HCT116 (cell line): ENCODE data around the gene INTS1.
"Not testable (repeated sequence)": the region's sequence is repeated elsewhere in the genome, so short reads cannot be mapped to it uniquely, and the experiment has no call there.

Experiments
- POLR2A ChIP-seq: IDR thresholded peaks from 2 replicates; pipeline ENCODE4 v1.7.0; 2011; ENCODE audit warnings: borderline replicate concordance; ENCODE audit not compliant: insufficient read depth, insufficient read length; ENCODE audit errors: extremely low read depth
- RAD21 ChIP-seq: IDR thresholded peaks from 2 replicates; pipeline ENCODE4 v1.6.1; 2012; ENCODE audit warnings: low read depth, mild to moderate bottlenecking
- SP1 ChIP-seq: IDR thresholded peaks from 2 replicates; pipeline ENCODE4 v1.6.1; 2012; ENCODE audit warnings: low read depth
- TF ChIP-seq, protein P1 (sequence below): IDR thresholded peaks from 2 replicates; pipeline ENCODE4 v1.6.1; 2012; ENCODE audit warnings: low read depth
- TF ChIP-seq, protein P2 (sequence below), 3 experiments: fragments of 200-600 bp in 1 of 3; sonication (generic) in 1 of 3; IDR thresholded peaks in 2 of 3; conservative IDR thresholded peaks in 1 of 3; 2 replicates each; pipeline ENCODE4 v1.5.1; 2012 to 2017; ENCODE audit warnings: low read depth in 2 of 3, low read length in 2 of 3, antibody characterized with exemption in 1 of 3, borderline replicate concordance in 1 of 3, control low read depth in 1 of 3, mild to moderate bottlenecking in 1 of 3, mixed read lengths in 1 of 3, mixed run types in 1 of 3, moderate library complexity in 1 of 3; ENCODE audit not compliant: insufficient read depth in 1 of 3

DNA sequence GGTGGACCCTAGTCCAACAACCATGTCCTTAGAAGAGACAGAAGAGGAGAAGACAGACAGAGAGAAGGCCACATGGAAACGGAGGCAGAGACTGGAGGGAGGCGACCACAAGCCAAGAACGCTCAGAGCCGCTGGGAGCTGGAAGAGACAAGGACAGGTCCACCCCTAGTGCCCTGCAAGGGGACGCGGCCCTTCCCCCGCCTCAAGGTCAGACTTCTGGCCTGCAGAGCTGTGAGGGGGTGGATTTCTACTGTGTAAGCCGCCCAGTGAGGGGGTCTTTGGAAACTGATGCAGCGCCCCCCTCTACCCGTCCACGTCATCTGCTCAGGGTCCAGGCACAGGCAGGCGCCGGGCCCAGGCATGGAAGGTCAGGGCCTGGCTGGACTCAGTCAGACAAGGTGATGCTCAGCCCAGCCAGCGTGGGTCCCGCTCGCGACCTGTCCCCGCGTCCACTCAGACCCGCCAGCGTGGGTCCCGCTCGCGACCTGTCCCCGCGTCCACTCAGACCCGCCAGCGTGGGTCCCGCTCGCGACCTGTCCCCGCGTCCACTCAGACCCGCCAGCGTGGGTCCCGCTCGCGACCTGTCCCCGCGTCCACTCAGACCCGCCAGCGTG lies 60.5 kb downstream of the INTS1 start:
- not testable (repeated sequence) for TF ChIP-seq POLR2A, SP1, RAD21
- TF ChIP-seq, protein P1, sequence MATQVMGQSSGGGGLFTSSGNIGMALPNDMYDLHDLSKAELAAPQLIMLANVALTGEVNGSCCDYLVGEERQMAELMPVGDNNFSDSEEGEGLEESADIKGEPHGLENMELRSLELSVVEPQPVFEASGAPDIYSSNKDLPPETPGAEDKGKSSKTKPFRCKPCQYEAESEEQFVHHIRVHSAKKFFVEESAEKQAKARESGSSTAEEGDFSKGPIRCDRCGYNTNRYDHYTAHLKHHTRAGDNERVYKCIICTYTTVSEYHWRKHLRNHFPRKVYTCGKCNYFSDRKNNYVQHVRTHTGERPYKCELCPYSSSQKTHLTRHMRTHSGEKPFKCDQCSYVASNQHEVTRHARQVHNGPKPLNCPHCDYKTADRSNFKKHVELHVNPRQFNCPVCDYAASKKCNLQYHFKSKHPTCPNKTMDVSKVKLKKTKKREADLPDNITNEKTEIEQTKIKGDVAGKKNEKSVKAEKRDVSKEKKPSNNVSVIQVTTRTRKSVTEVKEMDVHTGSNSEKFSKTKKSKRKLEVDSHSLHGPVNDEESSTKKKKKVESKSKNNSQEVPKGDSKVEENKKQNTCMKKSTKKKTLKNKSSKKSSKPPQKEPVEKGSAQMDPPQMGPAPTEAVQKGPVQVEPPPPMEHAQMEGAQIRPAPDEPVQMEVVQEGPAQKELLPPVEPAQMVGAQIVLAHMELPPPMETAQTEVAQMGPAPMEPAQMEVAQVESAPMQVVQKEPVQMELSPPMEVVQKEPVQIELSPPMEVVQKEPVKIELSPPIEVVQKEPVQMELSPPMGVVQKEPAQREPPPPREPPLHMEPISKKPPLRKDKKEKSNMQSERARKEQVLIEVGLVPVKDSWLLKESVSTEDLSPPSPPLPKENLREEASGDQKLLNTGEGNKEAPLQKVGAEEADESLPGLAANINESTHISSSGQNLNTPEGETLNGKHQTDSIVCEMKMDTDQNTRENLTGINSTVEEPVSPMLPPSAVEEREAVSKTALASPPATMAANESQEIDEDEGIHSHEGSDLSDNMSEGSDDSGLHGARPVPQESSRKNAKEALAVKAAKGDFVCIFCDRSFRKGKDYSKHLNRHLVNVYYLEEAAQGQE: not testable (repeated sequence)
- TF ChIP-seq, protein P2, sequence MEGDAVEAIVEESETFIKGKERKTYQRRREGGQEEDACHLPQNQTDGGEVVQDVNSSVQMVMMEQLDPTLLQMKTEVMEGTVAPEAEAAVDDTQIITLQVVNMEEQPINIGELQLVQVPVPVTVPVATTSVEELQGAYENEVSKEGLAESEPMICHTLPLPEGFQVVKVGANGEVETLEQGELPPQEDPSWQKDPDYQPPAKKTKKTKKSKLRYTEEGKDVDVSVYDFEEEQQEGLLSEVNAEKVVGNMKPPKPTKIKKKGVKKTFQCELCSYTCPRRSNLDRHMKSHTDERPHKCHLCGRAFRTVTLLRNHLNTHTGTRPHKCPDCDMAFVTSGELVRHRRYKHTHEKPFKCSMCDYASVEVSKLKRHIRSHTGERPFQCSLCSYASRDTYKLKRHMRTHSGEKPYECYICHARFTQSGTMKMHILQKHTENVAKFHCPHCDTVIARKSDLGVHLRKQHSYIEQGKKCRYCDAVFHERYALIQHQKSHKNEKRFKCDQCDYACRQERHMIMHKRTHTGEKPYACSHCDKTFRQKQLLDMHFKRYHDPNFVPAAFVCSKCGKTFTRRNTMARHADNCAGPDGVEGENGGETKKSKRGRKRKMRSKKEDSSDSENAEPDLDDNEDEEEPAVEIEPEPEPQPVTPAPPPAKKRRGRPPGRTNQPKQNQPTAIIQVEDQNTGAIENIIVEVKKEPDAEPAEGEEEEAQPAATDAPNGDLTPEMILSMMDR (IDR thresholded peaks at IDR 0.05 in 2 of 3, conservative IDR thresholded peaks at IDR 0.05 in 1 of 3; ENCODE audit: borderline replicate concordance in 1 of 3, insufficient read depth in 1 of 3, low read depth in 2 of 3, low read length in 2 of 3): not testable (repeated sequence)
